Fibroblast of mammary gland (primary cell): Measurements from ENCODE around the gene SLC34A1.

ENCODE experiments used
- DNase-seq: peaks from one replicate; pipeline ENCODE4 v3.0.0-alpha.2; 2010; ENCODE audit warnings: low read depth
- H3K4me3 ChIP-seq: 2 replicates; pipeline ENCODE4 v1.5.1; 2011; ENCODE audit warnings: low read depth, mild to moderate bottlenecking, low read length, moderate library complexity; ENCODE audit not compliant: control insufficient read depth
- TF ChIP-seq, protein P1 (sequence below): conservative IDR thresholded peaks from 2 replicates; pipeline ENCODE4 v1.5.1; 2011; ENCODE audit warnings: low read depth, low read length, inconsistent platforms; ENCODE audit not compliant: control insufficient read depth, insufficient read depth

The SLC34A1 gene

DNA sequence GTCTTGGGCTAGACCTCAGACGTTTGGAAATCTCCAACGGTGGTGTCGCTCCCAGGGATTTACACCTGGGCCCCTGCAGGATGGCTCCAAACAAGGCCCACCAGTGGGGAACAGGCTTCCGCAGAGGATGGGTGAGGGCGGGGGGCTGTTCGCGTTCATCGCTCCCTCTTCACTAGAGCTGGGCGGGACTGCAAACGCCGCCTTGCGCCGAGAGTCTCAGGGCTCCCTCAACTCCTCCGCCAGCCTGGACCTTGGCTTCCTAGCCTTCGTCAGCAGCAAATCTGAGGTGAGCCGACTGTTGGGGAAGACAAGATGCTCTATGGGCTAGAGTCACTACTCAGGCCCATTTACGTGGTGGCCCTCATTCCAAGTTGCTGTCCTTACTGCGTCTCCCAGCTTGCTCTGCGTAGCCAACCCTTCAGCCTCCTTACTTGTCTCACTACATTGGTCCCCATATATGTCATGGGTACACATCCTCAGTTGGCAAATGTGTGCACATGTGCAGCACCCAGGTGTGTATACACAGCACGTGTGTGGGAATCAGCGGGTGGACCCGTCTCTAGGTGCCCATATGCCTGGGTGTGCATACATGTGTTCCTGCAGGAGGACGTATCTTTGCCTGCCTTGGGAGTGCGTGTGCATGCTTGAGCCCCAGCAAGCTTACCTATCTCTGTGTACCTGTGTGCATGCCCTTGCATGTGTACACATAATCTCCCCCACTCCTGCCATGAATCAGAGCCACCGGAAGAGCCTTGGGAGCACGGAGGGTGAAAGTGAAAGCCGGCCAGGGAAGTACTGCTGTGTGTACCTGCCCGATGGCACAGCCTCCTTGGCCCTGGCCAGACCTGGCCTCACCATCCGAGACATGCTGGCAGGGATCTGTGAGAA, 16.0 kb upstream of the SLC34A1 start:
- DNase-seq, result no peak
- TF ChIP-seq, protein P1, sequence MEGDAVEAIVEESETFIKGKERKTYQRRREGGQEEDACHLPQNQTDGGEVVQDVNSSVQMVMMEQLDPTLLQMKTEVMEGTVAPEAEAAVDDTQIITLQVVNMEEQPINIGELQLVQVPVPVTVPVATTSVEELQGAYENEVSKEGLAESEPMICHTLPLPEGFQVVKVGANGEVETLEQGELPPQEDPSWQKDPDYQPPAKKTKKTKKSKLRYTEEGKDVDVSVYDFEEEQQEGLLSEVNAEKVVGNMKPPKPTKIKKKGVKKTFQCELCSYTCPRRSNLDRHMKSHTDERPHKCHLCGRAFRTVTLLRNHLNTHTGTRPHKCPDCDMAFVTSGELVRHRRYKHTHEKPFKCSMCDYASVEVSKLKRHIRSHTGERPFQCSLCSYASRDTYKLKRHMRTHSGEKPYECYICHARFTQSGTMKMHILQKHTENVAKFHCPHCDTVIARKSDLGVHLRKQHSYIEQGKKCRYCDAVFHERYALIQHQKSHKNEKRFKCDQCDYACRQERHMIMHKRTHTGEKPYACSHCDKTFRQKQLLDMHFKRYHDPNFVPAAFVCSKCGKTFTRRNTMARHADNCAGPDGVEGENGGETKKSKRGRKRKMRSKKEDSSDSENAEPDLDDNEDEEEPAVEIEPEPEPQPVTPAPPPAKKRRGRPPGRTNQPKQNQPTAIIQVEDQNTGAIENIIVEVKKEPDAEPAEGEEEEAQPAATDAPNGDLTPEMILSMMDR, result no peak
- no peak overlapping the region for H3K4me3 ChIP-seq

GRCh38 chr5:177368869-177369644, 15.2 kb upstream of the SLC34A1 start:
- no peak overlapping the region for H3K4me3 ChIP-seq
- TF ChIP-seq, protein P1, result peak; percentile 76
- peak; percentile 30 for DNase-seq

GRCh38 chr5:177369645-177370440, 14.4 kb upstream of the SLC34A1 start:
- H3K4me3 ChIP-seq, result no peak overlapping the region
- TF ChIP-seq, protein P1, result no peak
- DNase-seq, result no peak

- TF ChIP-seq, protein P1, result peak; percentile 46
- H3K4me3 ChIP-seq, result no peak overlapping the region
- peak; percentile 79 for DNase-seq
Measured at GRCh38 chr5:177370488-177371119, 13.6 kb upstream of the SLC34A1 start.

DNA sequence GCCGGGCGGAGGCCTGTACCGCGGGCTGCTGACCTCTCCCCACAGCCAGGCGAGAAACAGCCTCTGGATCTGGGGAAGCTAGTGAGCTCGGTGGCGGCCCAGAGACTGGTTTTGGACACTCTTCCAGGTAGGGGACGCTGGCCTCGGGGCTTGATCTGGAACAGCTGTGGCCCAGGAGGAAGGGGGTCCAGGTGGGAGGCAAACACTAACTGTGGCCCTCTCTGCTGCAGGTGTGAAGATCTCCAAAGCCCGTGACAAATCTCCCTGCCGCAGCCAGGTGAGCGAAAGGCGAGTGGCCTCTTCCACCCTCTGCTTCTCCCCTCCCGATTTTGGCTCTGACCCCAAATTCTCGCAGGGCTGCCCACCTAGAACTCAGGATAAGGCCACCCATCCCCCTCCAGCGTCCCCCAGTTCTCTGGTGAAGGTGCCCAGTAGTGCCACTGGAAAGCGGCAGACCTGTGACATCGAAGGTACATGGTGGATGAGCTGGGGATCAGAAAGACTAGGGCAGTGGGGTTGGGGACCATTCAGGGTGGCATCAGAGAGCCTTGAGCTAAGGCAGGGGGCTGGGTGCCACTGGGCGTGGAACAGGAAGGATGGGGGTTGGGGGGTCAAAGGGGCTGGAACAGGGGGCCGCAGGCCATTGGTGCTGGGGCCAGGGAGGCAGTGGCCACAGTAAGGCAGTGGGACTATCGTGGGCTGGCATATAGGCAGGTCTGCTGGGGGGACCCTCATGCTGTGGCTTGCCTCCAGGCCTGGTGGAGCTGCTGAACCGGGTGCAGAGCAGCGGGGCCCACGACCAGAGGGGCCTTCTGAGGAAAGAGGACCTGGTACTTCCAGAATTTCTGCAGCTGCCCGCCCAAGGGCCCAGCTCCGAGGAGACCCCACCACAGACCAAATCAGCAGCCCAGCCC, 12.9 kb upstream of the SLC34A1 start:
- no peak for DNase-seq
- H3K4me3 ChIP-seq, result no peak overlapping the region
- TF ChIP-seq, protein P1, result no peak
